SJSA1 (cell line): Measurements from ENCODE around the gene NKD1. TPM values are rescaled to one million over a fixed set of nuclear protein-coding genes. Genes with fewer than 3 reads are reported as not detected.
"Not testable (repeated sequence)": the region's sequence is repeated elsewhere in the genome, so short reads cannot be mapped to it uniquely, and the experiment has no call there.

Experiments
- DNase-seq, 2 experiments: peaks; one replicate each; pipeline ENCODE4 v3.0.0-alpha.2; 2015 to 2020; ENCODE audit warnings: low spot score in 2 of 2, low read depth in 1 of 2
- H3K27ac ChIP-seq: fragments of 250-450 bp; sonication (Bioruptor Pico); 2 replicates; pipeline ENCODE4 v1.5.1; 2020; ENCODE audit warnings: mild to moderate bottlenecking, moderate library complexity
- H3K27me3 ChIP-seq: fragments of 250-450 bp; sonication (Bioruptor Pico); replicated peaks from 2 replicates; pipeline ENCODE4 v1.5.1; 2020; ENCODE audit warnings: mild to moderate bottlenecking, moderate library complexity
- H3K36me3 ChIP-seq: fragments of 250-450 bp; sonication (Bioruptor Pico); 2 replicates; pipeline ENCODE4 v1.5.1; 2020; ENCODE audit warnings: mild to moderate bottlenecking
- H3K4me1 ChIP-seq: fragments of 250-450 bp; sonication (Bioruptor Pico); replicated peaks from 2 replicates; pipeline ENCODE4 v1.6.1; 2021; ENCODE audit warnings: mild to moderate bottlenecking
- H3K4me3 ChIP-seq: fragments of 250-450 bp; sonication (Bioruptor Pico); 2 replicates; pipeline ENCODE4 v1.5.1; 2020; ENCODE audit warnings: mild to moderate bottlenecking
- H3K9me3 ChIP-seq: fragments of 250-450 bp; sonication (Bioruptor Pico); replicated peaks from 2 replicates; pipeline ENCODE4 v1.5.1; 2020; ENCODE audit warnings: mild to moderate bottlenecking
- total RNA-seq: library from RNA; depleted of rRNA; stranded (reverse); fragments of >200 nt; shearing (Covaris generic); gene quantifications from 2 replicates; pipeline ENCODE4 v1.2.3, GENCODE V29; 2014

The NKD1 gene
- total RNA-seq, 1 experiment from 2014 or later, result 0.42 TPM

DNA sequence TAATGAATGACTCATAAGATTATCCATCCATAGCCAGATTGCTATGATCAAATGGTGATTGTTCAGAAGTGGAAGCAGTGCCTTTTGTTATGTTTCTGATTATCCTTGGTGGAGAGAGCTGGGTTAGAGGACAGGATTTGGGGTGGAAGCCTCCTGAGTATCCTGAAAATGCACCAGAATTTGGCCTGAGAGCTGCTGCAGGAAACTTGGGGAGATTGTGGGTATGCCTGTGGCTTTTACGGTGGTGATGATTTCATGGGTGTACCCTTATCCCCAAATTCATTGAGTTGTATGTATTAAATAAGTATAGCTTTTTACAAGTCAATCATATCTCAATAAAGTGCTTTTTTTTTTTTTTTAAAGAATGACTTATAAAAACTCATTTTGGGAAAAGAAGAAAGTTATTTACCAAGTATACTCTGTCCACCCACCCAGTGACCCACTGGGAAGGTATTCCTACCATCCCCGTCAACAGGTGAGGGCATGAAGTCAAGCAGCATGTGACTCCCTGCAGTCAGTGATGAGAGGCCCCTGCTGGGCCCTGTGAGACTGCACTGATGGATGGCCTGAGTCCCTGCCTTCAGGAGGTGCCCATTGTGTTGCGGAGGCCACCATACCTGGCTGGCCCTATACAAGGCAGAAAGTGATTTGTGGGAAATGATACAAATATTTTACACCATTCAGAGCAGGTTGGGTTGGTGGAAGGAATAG lies 28.4 kb downstream of the NKD1 start:
- DNase-seq, result no peak
- H3K27ac ChIP-seq, result no peak overlapping the region
- no peaks in the 10 kb centered on the region for H3K9me3 ChIP-seq
- no peaks in the 10 kb centered on the region for H3K36me3 ChIP-seq
- no peaks in the 10 kb centered on the region for H3K4me1 ChIP-seq
- no peaks in the 10 kb centered on the region for H3K27me3 ChIP-seq
- H3K4me3 ChIP-seq, result no peak overlapping the region

DNA sequence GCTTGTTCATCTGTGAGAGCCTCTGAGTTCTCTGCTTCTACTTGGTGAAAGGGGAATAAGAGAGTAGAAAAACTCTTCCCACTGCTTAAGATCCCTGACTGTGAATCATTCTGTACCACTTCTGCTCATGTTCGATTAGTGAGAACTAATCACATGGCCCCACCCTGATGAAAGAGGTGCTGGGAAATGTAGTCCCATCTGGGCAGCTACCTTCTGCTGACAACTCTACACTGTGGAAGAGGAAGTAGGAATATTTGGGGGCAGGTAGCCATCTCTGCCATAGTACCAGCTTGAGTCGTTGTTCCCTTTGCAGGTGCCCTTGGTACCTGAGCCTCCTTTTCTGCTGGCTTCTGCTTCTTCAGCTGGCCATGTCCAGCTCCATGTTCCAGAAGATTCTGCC lies 29.9 kb downstream of the NKD1 start:
- no peaks in the 10 kb centered on the region for H3K27me3 ChIP-seq
- H3K27ac ChIP-seq, result no peak overlapping the region
- no peaks in the 10 kb centered on the region for H3K36me3 ChIP-seq
- H3K4me3 ChIP-seq, result no peak overlapping the region
- H3K9me3 ChIP-seq, result no peaks in the 10 kb centered on the region
- DNase-seq, result no peak
- H3K4me1 ChIP-seq, result no peaks in the 10 kb centered on the region

DNA sequence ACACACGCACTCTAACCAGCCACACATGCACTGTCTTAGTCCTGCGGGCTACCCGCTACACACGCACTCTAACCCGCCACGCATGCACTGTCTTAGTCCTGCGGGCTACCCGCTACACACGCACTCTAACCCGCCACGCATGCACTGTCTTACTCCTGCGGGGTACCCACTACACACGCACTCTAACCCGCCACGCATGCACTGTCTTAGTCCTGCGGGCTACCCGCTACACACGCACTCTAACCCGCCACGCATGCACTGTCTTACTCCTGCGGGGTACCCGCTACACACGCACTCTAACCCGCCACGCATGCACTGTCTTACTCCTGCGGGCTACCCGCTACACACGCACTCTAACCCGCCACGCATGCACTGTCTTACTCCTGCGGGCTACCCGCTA lies 31.2 kb downstream of the NKD1 start:
- not testable (repeated sequence) for H3K9me3 ChIP-seq, H3K4me3 ChIP-seq, H3K27me3 ChIP-seq, DNase-seq, H3K4me1 ChIP-seq, H3K36me3 ChIP-seq, H3K27ac ChIP-seq

DNA sequence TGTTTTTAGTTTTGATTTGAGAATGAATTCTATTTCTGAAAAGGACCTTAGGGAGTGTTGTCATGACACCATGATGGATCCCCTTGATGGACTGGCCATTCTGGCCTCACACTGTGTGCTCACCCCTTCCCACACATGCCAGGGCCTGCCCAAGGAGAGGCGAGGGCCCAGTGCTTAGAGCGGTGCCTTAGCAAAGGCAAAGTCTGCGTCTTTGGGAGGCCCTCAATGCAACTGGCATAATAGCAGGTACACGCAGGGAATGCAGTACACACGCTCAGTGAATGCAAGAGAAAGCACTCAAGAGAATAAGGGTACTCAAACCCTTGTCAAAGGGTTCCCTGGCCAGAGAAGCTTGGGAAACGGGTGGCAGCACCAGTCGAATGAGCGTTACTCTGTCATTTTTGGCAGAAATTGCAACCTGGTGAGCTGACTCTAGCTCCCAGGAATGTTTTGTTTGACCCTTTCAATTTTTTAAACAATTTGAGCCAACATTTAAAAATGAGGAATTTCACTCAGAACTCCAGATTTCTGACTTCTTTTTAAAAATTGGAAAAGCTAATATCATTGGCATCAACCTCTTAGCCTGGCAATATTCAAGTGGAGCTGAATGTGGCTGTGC lies 32.1 kb downstream of the NKD1 start:
- H3K4me1 ChIP-seq, result no peaks in the 10 kb centered on the region
- no peaks in the 10 kb centered on the region for H3K36me3 ChIP-seq
- DNase-seq, result no peak
- H3K4me3 ChIP-seq, result no peak overlapping the region
- H3K9me3 ChIP-seq, result no peaks in the 10 kb centered on the region
- H3K27me3 ChIP-seq, result no peaks in the 10 kb centered on the region
- no peak overlapping the region for H3K27ac ChIP-seq

DNA sequence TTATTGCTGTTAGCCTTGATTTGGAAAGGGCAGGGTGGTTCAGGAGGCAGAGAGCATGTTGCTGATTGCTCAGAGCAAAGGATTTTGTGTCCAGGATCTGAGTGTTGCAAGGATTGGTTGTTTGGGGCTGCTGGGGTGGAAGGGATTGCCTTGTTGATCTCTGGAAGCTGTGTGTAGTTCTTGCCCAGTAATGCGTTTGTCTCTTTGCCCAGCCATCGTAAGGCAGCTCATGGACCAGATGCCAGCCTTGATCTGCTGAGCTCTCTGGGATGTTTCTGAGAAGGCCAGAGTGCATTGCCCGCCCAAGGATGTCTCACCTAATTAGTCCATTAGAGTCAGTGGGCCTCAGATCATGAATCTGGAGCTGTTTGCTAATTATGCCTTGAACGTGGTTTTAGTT lies 33.6 kb downstream of the NKD1 start:
- Histone ChIP-seq H3K27me3 (no peaks in the 10 kb centered on the region), H3K27ac (no peak overlapping the region), H3K36me3 (no peaks in the 10 kb centered on the region), H3K4me1 (no peaks in the 10 kb centered on the region), H3K9me3 (no peaks in the 10 kb centered on the region), H3K4me3 (no peak overlapping the region)
- no peak for DNase-seq

DNA sequence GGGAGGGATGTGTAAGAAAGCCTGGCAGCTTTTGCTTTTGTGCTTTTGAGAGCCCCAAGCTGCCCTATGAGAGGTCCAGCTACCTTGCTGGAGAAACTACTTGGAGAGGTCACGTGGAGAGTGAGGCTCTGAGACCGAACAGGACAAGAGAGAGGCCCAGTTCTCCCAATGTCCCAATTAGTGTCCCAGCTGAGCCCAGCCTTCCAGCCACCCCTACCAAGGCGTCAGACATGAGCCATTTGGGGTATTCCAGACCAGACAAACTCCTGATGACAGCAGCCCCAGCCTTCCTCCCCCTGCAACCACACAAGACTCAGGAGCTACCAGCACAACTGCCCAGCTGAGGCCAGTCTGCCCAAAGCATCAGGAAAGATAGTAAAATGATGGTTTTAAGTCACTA lies 35.0 kb downstream of the NKD1 start:
- no peak for DNase-seq
- H3K36me3 ChIP-seq, result no peaks in the 10 kb centered on the region
- no peak overlapping the region for H3K27ac ChIP-seq
- H3K9me3 ChIP-seq, result no peaks in the 10 kb centered on the region
- no peak overlapping the region for H3K4me3 ChIP-seq
- no peaks in the 10 kb centered on the region for H3K27me3 ChIP-seq
- no peaks in the 10 kb centered on the region for H3K4me1 ChIP-seq

DNA sequence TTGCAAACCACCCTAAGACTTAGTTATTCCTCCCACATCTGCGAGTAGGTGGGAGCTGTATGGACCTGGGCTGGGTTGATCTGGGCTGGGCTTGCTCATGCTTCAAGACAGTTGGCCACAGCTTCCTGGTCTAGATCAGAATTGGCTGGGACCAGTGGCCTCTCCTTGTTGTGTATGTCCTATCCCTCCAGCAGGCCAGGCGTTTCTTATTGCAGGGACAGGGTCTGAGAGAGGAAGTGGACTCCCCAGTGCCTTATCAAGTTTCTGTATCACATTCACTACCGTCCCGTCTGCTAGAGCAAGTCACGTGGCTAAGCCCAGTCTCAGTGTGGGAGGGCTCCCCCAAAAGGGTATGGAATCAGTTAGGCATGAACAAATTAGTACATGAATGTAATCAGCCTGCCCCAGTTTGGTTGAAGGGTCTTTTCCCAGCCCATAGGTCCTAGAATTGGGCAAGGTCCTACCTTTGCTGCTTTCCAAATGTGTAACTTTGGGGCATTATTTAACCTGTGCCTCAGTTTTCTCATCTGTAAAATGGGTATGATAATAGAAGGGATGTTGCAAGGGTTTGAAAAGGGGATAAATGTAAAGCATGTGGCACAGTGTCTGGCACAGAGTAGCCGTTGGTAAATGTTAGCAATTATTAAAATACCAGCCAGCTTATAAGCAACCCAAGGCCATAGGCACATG lies 36.0 kb downstream of the NKD1 start:
- Histone ChIP-seq H3K9me3 (no peaks in the 10 kb centered on the region), H3K27me3 (no peaks in the 10 kb centered on the region), H3K4me1 (no peaks in the 10 kb centered on the region), H3K36me3 (no peaks in the 10 kb centered on the region), H3K27ac (no peak overlapping the region), H3K4me3 (no peak overlapping the region)
- DNase-seq, result no peak

DNA sequence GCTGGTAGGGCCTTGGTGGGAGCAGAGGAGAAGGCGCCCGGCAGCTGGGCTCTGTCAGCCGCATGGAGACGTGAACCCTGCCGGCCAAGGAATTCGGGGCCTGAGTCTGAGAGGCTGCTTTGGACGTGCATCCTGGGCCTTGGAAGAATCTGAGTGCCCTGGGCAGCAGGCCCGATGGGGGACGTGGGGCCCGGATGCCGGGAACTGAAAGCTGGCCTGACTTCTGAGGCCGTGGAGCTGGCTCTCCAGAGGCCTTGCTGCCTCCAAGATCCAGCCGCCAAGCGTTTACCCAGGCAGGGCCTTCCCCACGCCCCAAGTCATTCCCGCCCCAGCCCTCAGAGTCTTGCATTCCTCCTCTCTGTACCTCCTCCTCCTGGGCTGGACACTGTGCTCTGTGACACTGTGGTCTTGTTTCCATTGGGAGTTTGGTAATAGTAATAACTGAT lies 37.2 kb downstream of the NKD1 start:
- H3K9me3 ChIP-seq, result no peaks in the 10 kb centered on the region
- DNase-seq, result no peak
- no peaks in the 10 kb centered on the region for H3K27me3 ChIP-seq
- no peak overlapping the region for H3K4me3 ChIP-seq
- H3K36me3 ChIP-seq, result no peaks in the 10 kb centered on the region
- H3K4me1 ChIP-seq, result no peaks in the 10 kb centered on the region
- H3K27ac ChIP-seq, result no peak overlapping the region

DNA sequence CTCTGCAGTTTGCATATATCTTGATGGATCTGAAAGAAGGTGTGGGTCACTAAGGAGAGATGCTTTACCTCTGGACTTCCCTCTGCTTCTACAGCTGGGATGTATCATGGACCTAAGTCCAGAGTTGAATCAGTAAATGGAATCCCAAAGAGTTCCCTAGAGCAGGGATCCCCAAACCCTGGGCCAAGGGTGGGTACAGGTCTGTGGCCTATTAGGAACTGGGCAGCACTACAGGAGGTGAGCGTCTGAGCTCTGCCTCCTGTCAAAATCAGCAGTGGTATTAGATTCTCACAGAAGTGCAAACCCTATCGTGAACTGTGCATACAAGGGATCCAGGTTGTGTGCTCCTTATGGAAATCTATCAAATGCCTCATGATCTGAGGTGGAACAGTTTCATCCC lies 39.3 kb downstream of the NKD1 start:
- Histone ChIP-seq H3K4me1 (no peaks in the 10 kb centered on the region), H3K4me3 (no peak overlapping the region), H3K9me3 (no peaks in the 10 kb centered on the region), H3K27ac (no peak overlapping the region), H3K36me3 (no peaks in the 10 kb centered on the region), H3K27me3 (no peaks in the 10 kb centered on the region)
- DNase-seq, result no peak

DNA sequence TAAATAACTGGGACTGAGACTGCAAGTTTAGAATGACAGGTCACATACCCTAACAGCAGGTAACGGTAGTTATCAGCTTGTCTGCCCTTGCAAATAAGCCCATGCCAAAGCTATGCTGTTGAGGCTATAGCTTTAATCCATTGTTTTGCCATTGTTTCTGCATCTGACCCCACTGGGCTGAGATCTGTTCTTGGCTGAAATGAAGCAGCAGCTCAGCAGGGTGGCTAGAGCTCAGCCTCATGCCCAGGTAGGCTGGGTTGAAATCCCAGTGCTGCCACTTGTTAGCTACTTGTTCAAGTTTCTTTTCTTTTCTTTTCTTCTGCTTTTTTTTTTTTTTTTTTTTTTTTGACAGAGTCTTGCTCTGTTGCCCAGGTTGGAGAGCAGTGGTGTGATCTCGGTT lies 40.1 kb downstream of the NKD1 start:
- Histone ChIP-seq H3K27me3 (no peaks in the 10 kb centered on the region), H3K27ac (no peak overlapping the region), H3K36me3 (no peaks in the 10 kb centered on the region), H3K4me3 (no peak overlapping the region), H3K9me3 (no peaks in the 10 kb centered on the region), H3K4me1 (no peaks in the 10 kb centered on the region)
- no peak for DNase-seq

DNA sequence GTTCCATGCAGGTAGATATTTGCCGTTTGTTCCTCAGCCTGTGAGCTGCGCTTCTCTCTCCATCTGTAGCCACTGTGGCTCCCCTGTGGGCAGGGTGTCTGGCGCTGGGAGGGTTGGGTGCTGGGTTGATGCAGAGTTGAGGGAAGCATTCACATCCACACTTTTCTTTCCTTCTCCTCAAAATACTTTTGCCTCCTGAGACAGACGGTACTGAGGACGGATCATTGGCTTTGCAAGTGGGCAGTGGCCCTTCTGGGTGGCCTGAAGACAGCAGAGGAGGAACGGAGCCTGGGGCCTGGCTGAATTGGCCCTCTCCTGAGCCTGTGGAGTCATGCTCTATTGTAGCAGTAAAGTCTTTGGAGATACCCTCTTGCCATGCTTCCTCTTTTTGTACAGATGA lies 43.0 kb downstream of the NKD1 start:
- no peak for DNase-seq
- H3K9me3 ChIP-seq, result no peaks in the 10 kb centered on the region
- no peak overlapping the region for H3K27ac ChIP-seq
- no peaks in the 10 kb centered on the region for H3K27me3 ChIP-seq
- H3K4me1 ChIP-seq, result no peaks in the 10 kb centered on the region
- no peak overlapping the region for H3K4me3 ChIP-seq
- H3K36me3 ChIP-seq, result no peaks in the 10 kb centered on the region

DNA sequence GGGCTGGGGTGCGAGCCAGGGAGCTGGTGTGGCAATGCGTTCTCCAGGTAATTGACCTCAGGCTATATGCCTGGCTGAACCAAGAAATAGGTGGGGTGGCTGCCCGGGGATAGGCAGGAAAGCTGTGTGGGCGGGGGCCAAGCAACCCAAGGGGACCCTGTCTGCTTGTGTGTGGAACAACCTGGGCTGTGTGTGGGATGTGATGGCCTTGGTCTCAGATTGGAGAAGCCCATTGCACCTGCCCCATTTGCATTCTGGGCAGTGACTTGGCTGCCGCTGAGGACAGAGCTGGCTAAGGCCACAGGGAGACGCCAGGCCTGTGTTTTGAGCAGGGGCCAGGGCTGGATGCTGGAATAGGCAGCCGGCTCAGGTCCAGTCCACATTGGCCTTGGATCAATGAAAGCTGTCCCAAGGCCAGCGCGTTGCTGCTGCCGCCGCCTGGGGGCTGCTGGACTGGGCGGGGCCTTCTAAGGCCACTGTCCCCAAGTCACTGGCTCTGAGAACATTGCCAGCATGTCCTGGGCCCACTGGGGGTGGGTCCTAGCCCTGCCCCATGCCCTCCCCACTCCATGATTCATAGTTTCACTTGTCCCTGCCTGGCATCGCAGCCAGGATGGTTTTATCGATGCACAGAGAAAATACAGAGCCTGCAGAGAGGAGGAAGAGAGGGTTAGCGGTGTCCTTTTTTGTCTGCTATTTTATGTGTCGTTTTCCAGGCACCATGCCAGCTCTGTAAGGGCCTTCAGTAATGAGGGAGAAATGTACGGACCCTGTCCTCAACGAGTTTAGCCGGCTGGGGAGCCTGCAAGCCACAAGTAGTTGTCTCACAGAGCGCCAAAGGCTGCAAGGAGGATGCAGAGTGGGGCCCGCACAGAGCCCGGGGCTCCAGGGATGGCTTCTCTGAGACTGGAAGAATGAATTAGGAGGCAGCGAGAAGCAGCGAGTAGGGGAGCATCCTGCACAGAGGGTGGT lies 43.9 kb downstream of the NKD1 start:
- no peak for DNase-seq
- no peaks in the 10 kb centered on the region for H3K4me1 ChIP-seq
- H3K27ac ChIP-seq, result no peak overlapping the region
- H3K36me3 ChIP-seq, result no peaks in the 10 kb centered on the region
- H3K4me3 ChIP-seq, result no peak overlapping the region
- H3K9me3 ChIP-seq, result no peaks in the 10 kb centered on the region
- no peaks in the 10 kb centered on the region for H3K27me3 ChIP-seq

DNA sequence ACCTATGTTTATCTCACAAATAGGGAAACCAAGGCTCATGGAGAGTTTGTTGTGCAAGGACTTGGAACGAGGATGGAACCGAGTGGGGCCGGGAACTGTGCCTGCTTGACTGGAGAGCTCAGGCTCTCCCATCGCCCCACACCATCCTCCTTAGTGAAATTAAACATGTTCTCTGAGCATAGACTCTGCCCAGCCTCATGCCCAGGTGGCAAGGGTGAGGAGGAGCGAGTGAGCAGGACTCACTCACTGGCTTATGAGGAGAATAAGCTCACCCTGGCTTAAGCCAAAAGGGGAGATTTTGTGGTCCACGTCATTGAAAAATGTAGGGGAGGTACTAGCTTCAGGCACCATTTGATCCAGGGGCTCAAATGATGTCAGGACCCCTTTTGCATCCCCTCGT lies 44.8 kb downstream of the NKD1 start:
- H3K27me3 ChIP-seq, result no peaks in the 10 kb centered on the region
- no peaks in the 10 kb centered on the region for H3K4me1 ChIP-seq

More for the DNA sequence above, 44.8 kb downstream of the NKD1 start:
- no peak for DNase-seq
- Histone ChIP-seq H3K36me3 (no peaks in the 10 kb centered on the region), H3K9me3 (no peaks in the 10 kb centered on the region), H3K27ac (no peak overlapping the region), H3K4me3 (no peak overlapping the region)
